GM12864 (cell line): Measurements from ENCODE around the gene HDAC9.

Experiments used
- DNase-seq: peaks from one replicate; pipeline ENCODE4 v3.0.0-alpha.2; 2011; ENCODE audit warnings: low read depth
- H3K4me3 ChIP-seq: 2 replicates; pipeline ENCODE4 v1.5.1; 2011; ENCODE audit warnings: mild to moderate bottlenecking, low read depth, low read length, control low read depth
- CTCF ChIP-seq: IDR thresholded peaks from 2 replicates; pipeline ENCODE4 v1.5.1; 2011; ENCODE audit warnings: low read depth, mild to moderate bottlenecking, moderate library complexity, low read length, control low read depth, inconsistent platforms; ENCODE audit errors: missing control alignments

HDAC9 gene

DNA sequence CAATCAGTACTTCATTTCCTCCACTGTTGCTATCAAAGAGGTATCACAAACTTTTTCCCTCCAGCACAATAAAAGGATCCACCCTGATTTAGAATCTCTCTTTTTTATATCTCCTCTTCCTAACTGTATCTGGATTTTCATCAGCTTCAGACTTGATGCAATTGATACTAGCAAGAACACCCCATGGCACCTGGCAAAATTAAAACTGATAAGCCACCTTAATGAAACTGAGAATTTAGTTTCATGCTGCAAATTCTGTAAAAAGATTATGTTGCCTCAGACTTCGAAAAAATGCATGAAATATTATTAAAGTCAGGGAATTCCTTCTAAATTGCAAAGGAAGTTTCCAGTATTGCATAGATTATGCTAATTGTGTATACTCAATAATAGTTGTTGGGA, 277.0 kb downstream of the HDAC9 start:
- no peak for TF ChIP-seq CTCF
- no peak for DNase-seq
- no peak overlapping the region for H3K4me3 ChIP-seq

DNA sequence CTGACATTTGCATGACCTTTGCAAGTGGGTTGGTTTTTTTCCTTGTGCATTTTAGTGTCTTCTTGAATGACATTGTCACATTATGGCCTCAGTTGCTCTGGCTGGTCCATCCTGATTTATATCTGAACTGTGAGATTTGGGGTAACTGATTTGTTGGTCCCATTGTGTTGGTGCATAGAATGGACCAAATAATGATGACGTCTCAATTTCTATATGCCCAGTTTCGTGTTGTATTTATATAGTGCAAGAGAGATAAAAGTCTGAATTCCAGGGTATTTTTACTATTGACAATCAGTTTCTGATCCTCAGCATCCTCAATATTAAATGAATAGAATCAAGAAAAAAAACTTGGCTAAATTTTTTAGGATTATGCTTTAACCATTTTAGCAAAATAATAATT, 281.8 kb downstream of the HDAC9 start:
- no peak for TF ChIP-seq CTCF
- no peak for DNase-seq
- H3K4me3 ChIP-seq = no peak overlapping the region

- TF ChIP-seq CTCF = no peak
- no peak overlapping the region for H3K4me3 ChIP-seq
- DNase-seq = no peak
Observed at GRCh38 chr7:18778594-18778993, 283.0 kb downstream of the HDAC9 start.

DNA sequence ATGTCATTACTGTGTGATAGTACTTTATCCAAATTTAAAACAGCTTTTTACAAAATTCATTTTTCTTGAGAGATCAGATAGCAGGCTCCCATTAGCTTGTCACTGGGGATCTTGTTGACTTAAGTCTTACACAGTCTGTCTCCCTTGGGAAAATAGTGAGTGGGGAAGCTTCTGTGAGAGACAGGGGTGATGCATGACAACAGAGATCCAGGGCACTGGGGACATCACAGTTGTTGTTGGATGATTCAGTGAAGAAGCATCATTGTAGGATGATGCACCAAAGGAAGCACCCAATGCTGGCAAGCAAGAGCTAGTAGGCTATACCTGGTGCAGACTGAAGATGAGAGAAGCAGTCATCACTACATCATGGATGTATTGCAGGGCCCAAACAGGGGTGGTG, 284.7 kb downstream of the HDAC9 start:
- no peak overlapping the region for H3K4me3 ChIP-seq
- no peak for DNase-seq
- no peak for TF ChIP-seq CTCF

GRCh38 chr7:18780938-18781337, 285.4 kb downstream of the HDAC9 start:
- no peak for DNase-seq
- no peak overlapping the region for H3K4me3 ChIP-seq
- no peak for TF ChIP-seq CTCF

GRCh38 chr7:18786196-18786727, 290.7 kb downstream of the HDAC9 start:
- H3K4me3 ChIP-seq = no peak overlapping the region
- no peak for DNase-seq
- TF ChIP-seq CTCF = no peak

GRCh38 chr7:18786796-18787195, 291.2 kb downstream of the HDAC9 start:
- no peak for TF ChIP-seq CTCF
- H3K4me3 ChIP-seq = no peak overlapping the region
- no peak for DNase-seq
